A673 (cell line): ENCODE results near the gene SMAD6. TPM values are rescaled to one million over a fixed set of nuclear protein-coding genes. Genes with fewer than 3 reads are reported as not detected.

ENCODE experiments used
- BruUV-seq: library from RNA; stranded (reverse); fragments of 400-500 nt; replicated peaks from 2 replicates; lab custom pipeline; 2021; lab: Mats Ljungman, UMichigan
- CTCF ChIA-PET: fragments of 300-600 bp; sonication (Branson Sonifier 250); formaldehyde crosslinking; loops from one replicate; lab custom pipeline; 2022; ENCODE audit warnings: antibody characterized with exemption; lab: Charles Lee
- POLR2A ChIA-PET: fragments of 300-600 bp; sonication (Branson Sonifier 250); formaldehyde crosslinking; loops from one replicate; lab custom pipeline; 2022; ENCODE audit warnings: antibody characterized with exemption; ENCODE audit not compliant: low non-redundant PET; lab: Charles Lee
- DNase-seq: peaks from one replicate; pipeline ENCODE4 v3.0.0-alpha.2; 2015; ENCODE audit warnings: low spot score
- H3K27ac ChIP-seq: fragments of 200-600 bp; sonication (generic); 2 replicates; pipeline ENCODE4 v1.5.1; 2016; ENCODE audit warnings: mixed run types, low read depth, mild to moderate bottlenecking, mixed read lengths, antibody characterized with exemption, low read length; ENCODE audit not compliant: poor library complexity, severe bottlenecking
- H3K27me3 ChIP-seq: fragments of 200-600 bp; sonication (generic); replicated peaks from 2 replicates; pipeline ENCODE4 v1.6.1; 2017; ENCODE audit warnings: mixed run types, low read depth, mild to moderate bottlenecking, mixed read lengths, antibody characterized with exemption, low read length; ENCODE audit not compliant: insufficient read depth, poor library complexity
- H3K36me3 ChIP-seq: fragments of 200-600 bp; sonication (generic); 2 replicates; pipeline ENCODE4 v1.6.1; 2016; ENCODE audit warnings: mixed run types, mild to moderate bottlenecking, mixed read lengths, antibody characterized with exemption, low read length; ENCODE audit not compliant: insufficient read depth, poor library complexity, severe bottlenecking
- H3K4me1 ChIP-seq: fragments of 200-600 bp; sonication (generic); 2 replicates; pipeline ENCODE4 v1.6.1; 2017; ENCODE audit warnings: mixed run types, mild to moderate bottlenecking, mixed read lengths, antibody characterized with exemption, low read length; ENCODE audit not compliant: insufficient read depth, poor library complexity, severe bottlenecking
- H3K4me3 ChIP-seq: fragments of 200-600 bp; sonication (generic); 2 replicates; pipeline ENCODE4 v1.5.1; 2016; ENCODE audit warnings: low read depth, mixed run types, mild to moderate bottlenecking, mixed read lengths, low read length; ENCODE audit not compliant: poor library complexity, severe bottlenecking
- H3K9me3 ChIP-seq: fragments of 200-600 bp; sonication (generic); 2 replicates; pipeline ENCODE4 v1.6.1; 2016; ENCODE audit warnings: mixed run types, low read depth, mild to moderate bottlenecking, mixed read lengths, antibody characterized with exemption, low read length; ENCODE audit not compliant: poor library complexity, severe bottlenecking
- CTCF ChIP-seq: fragments of 300-800, 200-600 bp; sonication (generic); conservative IDR thresholded peaks from 2 replicates; pipeline ENCODE4 v1.5.1; 2017; ENCODE audit warnings: low read depth, mild to moderate bottlenecking, antibody characterized with exemption, low read length, moderate library complexity, mixed read lengths
- EZH2 ChIP-seq: fragments of 200-600 bp; sonication (generic); IDR thresholded peaks from 2 replicates; pipeline ENCODE4 v1.6.1; 2017; ENCODE audit warnings: borderline replicate concordance, low read depth, mild to moderate bottlenecking, mixed read lengths, antibody characterized with exemption, low read length; ENCODE audit not compliant: poor library complexity, severe bottlenecking
- intact Hi-C: fragments of 100-400 bp; cut with micrococcal nuclease; formaldehyde crosslinking; loops from one replicate; pipeline ENCODE4 v1.10.0; 2022; ENCODE audit not compliant: unreplicated experiment
- total RNA-seq: library from RNA; stranded (reverse); gene quantifications from 2 replicates; pipeline ENCODE4 v1.2.3, GENCODE V29; 2021

The SMAD6 gene
- total RNA-seq, 1 experiment from 2014 or later, result 63.9 TPM

GRCh38 chr15:66713843-66714508 lies 11.9 kb downstream of the SMAD6 start:
- POLR2A ChIA-PET, result no interaction called here
- no peaks in the 10 kb centered on the region for H3K9me3 ChIP-seq
- intact Hi-C loops, result no loop called here
- TF ChIP-seq CTCF (no peak), EZH2 (no peak)
- no peaks in the 10 kb centered on the region for H3K27me3 ChIP-seq
- H3K4me3 ChIP-seq, result no peak overlapping the region
- BruUV-seq, result no TSS peak
- CTCF ChIA-PET, result no interaction called here
- H3K4me1 ChIP-seq, result peaks cover 61% of the 10 kb centered on the region
- H3K36me3 ChIP-seq, result peaks cover 26% of the 10 kb centered on the region
- DNase-seq, result no peak
- peak overlapping the region; percentile 83 for H3K27ac ChIP-seq

- DNase-seq, result no peak
- Histone ChIP-seq H3K27ac (peak overlapping the region; percentile 83), H3K36me3 (peaks cover 26% of the 10 kb centered on the region)
These were observed 12.5 kb downstream of the SMAD6 start for GRCh38 chr15:66714543-66714981.

GRCh38 chr15:66715181-66715624 lies 13.2 kb downstream of the SMAD6 start:
- H3K27ac ChIP-seq, result peak overlapping the region; percentile 83
- no peak for TF ChIP-seq EZH2
- TF ChIP-seq CTCF, result no peak
- H3K27me3 ChIP-seq, result no peaks in the 10 kb centered on the region
- DNase-seq, result no peak
- TSS peak; percentile 79 for BruUV-seq
- peaks cover 67% of the 10 kb centered on the region for H3K4me1 ChIP-seq
- H3K9me3 ChIP-seq, result no peaks in the 10 kb centered on the region
- H3K36me3 ChIP-seq, result peaks cover 26% of the 10 kb centered on the region
- intact Hi-C loops, result loop anchor here (5.0 kb wide), 1 partner anchor 52 kb away; no protein-coding TSS in a partner anchor
- H3K4me3 ChIP-seq, result peak overlapping the region; percentile 1
- CTCF ChIA-PET, result interaction anchor here (0.7 kb wide), 1 partner anchor 9 kb away, joined by 9 read pairs; no protein-coding TSS in a partner anchor
- POLR2A ChIA-PET, result interaction anchor here (0.7 kb wide), 1 partner anchor 145 kb away, joined by 13 read pairs; no protein-coding TSS in a partner anchor

More at GRCh38 chr15:66714543-66714981, 12.5 kb downstream of the SMAD6 start:
- no TSS peak for BruUV-seq
- intact Hi-C loops, result no loop called here
- TF ChIP-seq CTCF, result no peak
- TF ChIP-seq EZH2, result no peak
- peaks cover 67% of the 10 kb centered on the region for H3K4me1 ChIP-seq
- POLR2A ChIA-PET, result no interaction called here
- H3K27me3 ChIP-seq, result no peaks in the 10 kb centered on the region
- CTCF ChIA-PET, result interaction anchor here (0.6 kb wide), 2 partner anchors 12 to 95 kb away, joined by 3 read pairs; no protein-coding TSS in a partner anchor
- no peak overlapping the region for H3K4me3 ChIP-seq
- H3K9me3 ChIP-seq, result no peaks in the 10 kb centered on the region
